OCI-LY3 (cell line): ENCODE measurements around the gene ADORA1.

Experiments
- CTCF ChIP-seq: fragments of 200-600, 300-600 bp; sonication (generic); IDR thresholded peaks from 2 replicates; pipeline ENCODE4 v1.5.1; 2014; ENCODE audit warnings: antibody characterized with exemption, low read length, low read depth
- EZH2phosphoT487 ChIP-seq: fragments of 200-600 bp; shearing (Covaris generic); IDR thresholded peaks from 2 replicates; pipeline ENCODE4 v1.6.1; 2018; ENCODE audit warnings: antibody characterized with exemption, mixed run types, low read depth

GRCh38 chr1:203135636-203136305 lies 8.2 kb downstream of the ADORA1 start:
- TF ChIP-seq CTCF (no peak), EZH2phosphoT487 (no peak)
